Activated naive CD4-positive, alpha-beta T cell treated with anti-CD3 and anti-CD28 coated beads for 36 hours (primary cell): ENCODE results near the gene VBP1. TPM values are rescaled to one million over a fixed set of nuclear protein-coding genes. Genes with fewer than 3 reads are reported as not detected.
"Not testable (repeated sequence)": the region's sequence is repeated elsewhere in the genome, so short reads cannot be mapped to it uniquely, and the experiment has no call there.

Experiments used
- CTCF ChIA-PET: fragments of 350-600 bp; sonication (Branson Sonifier 250); formaldehyde crosslinking; loops from one replicate; lab custom pipeline; 2021; ENCODE audit warnings: antibody characterized with exemption; lab: Charles Lee
- DNase-seq: peaks from one replicate; pipeline ENCODE4 v3.0.0-alpha.2; 2020
- H3K27ac Mint-ChIP-seq: one replicate; pipeline ENCODE4 v1.8.0; 2021; ENCODE audit warnings: mild to moderate bottlenecking, mixed read lengths
- H3K27me3 Mint-ChIP-seq: one replicate; pipeline ENCODE4 v1.8.0; 2021; ENCODE audit warnings: low read depth, mixed read lengths
- H3K36me3 Mint-ChIP-seq: one replicate; pipeline ENCODE4 v1.8.0; 2021; ENCODE audit warnings: low read depth, mixed read lengths
- H3K4me1 Mint-ChIP-seq: one replicate; pipeline ENCODE4 v1.8.0; 2021; ENCODE audit warnings: low read depth, mixed read lengths
- H3K4me3 Mint-ChIP-seq: one replicate; pipeline ENCODE4 v1.8.0; 2021; ENCODE audit warnings: mild to moderate bottlenecking, moderate library complexity, mixed read lengths
- H3K9me3 Mint-ChIP-seq: one replicate; pipeline ENCODE4 v1.8.0; 2021; ENCODE audit warnings: mixed read lengths
- intact Hi-C: fragments of 100-400 bp; cut with micrococcal nuclease; formaldehyde crosslinking; loops from one replicate; pipeline ENCODE4 v1.15.1; 2023
- total RNA-seq, 2 experiments: library from RNA; stranded (reverse); gene quantifications; one replicate each; pipeline ENCODE4 v1.2.3, GENCODE V29; 2021

Gene VBP1
- total RNA-seq, 2 experiments from 2014 or later, result 106 to 110 TPM

DNA sequence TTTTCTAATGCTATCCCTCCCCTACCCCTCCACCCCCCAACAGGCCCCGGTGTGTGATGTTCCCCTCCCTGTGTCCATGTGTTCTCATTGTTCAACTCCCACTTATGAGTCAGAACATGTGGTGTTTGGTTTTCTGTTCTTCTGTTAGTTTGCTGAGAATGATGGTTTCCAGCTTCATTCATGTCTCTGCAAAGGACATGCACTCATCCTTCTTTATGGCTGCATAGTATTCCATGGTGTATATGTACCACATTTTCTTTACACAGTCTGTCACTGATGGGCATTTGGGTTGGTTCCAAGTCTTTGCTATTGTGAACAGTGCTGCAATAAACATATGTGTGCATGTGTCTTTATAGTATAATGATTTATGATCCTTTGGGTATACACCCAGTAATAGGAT lies 51.7 kb downstream of the VBP1 start:
- DNase-seq, H3K36me3 Mint-ChIP-seq, H3K27ac Mint-ChIP-seq, CTCF ChIA-PET, H3K4me1 Mint-ChIP-seq, H3K4me3 Mint-ChIP-seq, H3K27me3 Mint-ChIP-seq, H3K9me3 Mint-ChIP-seq: not testable (repeated sequence)
- intact Hi-C loops, result loop anchor here (10.0 kb wide), 3 partner anchors 347 to 497 kb away; partner anchors contain the start of genes MPP1, SPRY3 and TMLHE

DNA sequence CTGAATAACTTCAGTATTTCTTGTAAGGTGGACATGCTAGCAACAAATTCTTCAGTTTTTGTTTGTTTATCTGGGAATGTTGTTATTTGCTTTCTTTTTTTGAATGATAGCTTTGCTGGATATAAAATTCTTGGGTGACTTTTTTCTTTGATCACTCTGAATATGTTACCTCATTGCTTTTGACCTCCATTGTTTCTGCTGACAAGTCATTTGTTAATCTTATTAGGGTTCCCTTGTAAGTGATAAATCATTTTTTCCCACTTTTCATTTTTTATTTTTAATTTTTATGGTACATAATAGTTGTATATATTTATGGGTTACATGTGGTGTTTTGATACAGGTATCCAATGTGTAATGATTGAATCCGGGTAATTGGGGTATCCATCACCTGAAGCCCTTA lies 54.7 kb downstream of the VBP1 start:
- H3K4me3 Mint-ChIP-seq, result no peak overlapping the region
- peaks cover 4% of the 10 kb centered on the region for H3K4me1 Mint-ChIP-seq
- DNase-seq, result no peak
- H3K27ac Mint-ChIP-seq, result no peak overlapping the region
- CTCF ChIA-PET, result no interaction called here
- H3K9me3 Mint-ChIP-seq, result peaks cover 6% of the 10 kb centered on the region
- H3K36me3 Mint-ChIP-seq, result peaks cover 2% of the 10 kb centered on the region
- intact Hi-C loops, result no loop called here
- H3K27me3 Mint-ChIP-seq, result no peaks in the 10 kb centered on the region

- Mint-ChIP-seq H3K27me3 (no peaks in the 10 kb centered on the region), H3K4me1 (peaks cover 8% of the 10 kb centered on the region), H3K4me3 (no peak overlapping the region), H3K27ac (peak overlapping the region; percentile 63), H3K9me3 (no peaks in the 10 kb centered on the region), H3K36me3 (no peaks in the 10 kb centered on the region)
- DNase-seq, result no peak
- CTCF ChIA-PET, result no interaction called here
- intact Hi-C loops, result loop anchor here (1.0 kb wide), 1 partner anchor 16 kb away; the partner anchor contains the start of gene RAB39B
Observed at GRCh38 chrX:155279873-155280272, 63.6 kb downstream of the VBP1 start.

Other genes with a start within 250 kb of the VBP1 start
- 1 to 10 TPM; 4.1 to 4.6 TPM for gene F8, start 193.7 kb upstream of the VBP1 start, total RNA-seq
- 10 to 100 TPM; 94.3 to 95.5 TPM for gene FUNDC2, start 189.6 kb upstream of the VBP1 start, total RNA-seq
- gene CMC4, start 145.3 kb upstream of the VBP1 start, total RNA-seq, result 1 to 10 TPM; 5.8 to 7.7 TPM
- gene MTCP1, start 145.3 kb upstream of the VBP1 start, total RNA-seq, result 10 to 100 TPM; 15.0 to 19.3 TPM
- 10 to 100 TPM; 15.4 to 17.9 TPM for gene BRCC3, start 145.0 kb upstream of the VBP1 start, total RNA-seq
- 10 to 100 TPM; 11.6 to 13.0 TPM for gene RAB39B, start 48.0 kb downstream of the VBP1 start, total RNA-seq
- gene CLIC2, start 118.2 kb downstream of the VBP1 start, total RNA-seq, result under 1 TPM; 0.27 to 0.74 TPM
- not detected for gene F8A2, start 165.6 kb downstream of the VBP1 start, total RNA-seq
- gene F8A3, start 242.2 kb downstream of the VBP1 start, total RNA-seq, result under 1 TPM; 0.43 to 0.52 TPM